ENCODE results near the gene MEIS3. TPM values are rescaled to one million over a fixed set of nuclear protein-coding genes. Genes with fewer than 3 reads are reported as not detected.

Gene MEIS3
- total RNA-seq, 4 donors from 2014 or later = 3.8 to 10.5 (median 6.0) TPM

DNA sequence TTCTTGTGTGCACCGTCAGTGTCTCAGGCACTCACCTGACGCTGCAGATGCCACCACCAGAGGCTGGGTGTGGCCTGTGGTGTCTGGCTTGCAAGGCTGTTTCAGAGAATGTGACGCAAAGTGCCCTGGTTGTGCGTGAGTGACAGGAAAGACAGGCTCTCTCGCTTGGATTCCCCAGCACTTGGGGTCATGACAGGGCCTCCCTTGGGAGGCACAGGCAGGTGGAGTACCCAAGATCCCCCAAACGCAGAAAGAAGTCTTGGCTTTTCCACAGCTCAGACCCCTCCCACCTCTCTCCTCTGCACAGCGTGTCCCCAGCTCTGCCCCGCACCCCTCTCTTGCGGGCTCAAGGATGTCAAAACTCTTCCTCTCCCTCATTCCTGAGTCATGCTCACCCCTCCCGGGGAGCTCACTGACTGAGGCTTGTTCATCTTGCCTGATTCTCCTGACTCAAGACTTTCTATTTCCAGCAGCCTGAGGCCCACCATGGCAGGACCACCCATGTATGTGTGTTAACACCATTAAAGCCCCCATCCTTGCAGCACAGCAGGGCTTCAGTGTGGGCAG lies 49.2 kb downstream of the MEIS3 start:
- TF ChIP-seq, protein P1, sequence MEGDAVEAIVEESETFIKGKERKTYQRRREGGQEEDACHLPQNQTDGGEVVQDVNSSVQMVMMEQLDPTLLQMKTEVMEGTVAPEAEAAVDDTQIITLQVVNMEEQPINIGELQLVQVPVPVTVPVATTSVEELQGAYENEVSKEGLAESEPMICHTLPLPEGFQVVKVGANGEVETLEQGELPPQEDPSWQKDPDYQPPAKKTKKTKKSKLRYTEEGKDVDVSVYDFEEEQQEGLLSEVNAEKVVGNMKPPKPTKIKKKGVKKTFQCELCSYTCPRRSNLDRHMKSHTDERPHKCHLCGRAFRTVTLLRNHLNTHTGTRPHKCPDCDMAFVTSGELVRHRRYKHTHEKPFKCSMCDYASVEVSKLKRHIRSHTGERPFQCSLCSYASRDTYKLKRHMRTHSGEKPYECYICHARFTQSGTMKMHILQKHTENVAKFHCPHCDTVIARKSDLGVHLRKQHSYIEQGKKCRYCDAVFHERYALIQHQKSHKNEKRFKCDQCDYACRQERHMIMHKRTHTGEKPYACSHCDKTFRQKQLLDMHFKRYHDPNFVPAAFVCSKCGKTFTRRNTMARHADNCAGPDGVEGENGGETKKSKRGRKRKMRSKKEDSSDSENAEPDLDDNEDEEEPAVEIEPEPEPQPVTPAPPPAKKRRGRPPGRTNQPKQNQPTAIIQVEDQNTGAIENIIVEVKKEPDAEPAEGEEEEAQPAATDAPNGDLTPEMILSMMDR (IDR thresholded peaks at IDR 0.05; ENCODE audit: low read depth) = no peak

GRCh38 chr19:47363758-47364531 lies 55.4 kb downstream of the MEIS3 start:
- TF ChIP-seq, protein P1 (IDR thresholded peaks at IDR 0.05; ENCODE audit: low read depth) = no peak

- TF ChIP-seq, protein P1 (IDR thresholded peaks at IDR 0.05; ENCODE audit: low read depth) = no peak
These were observed 57.0 kb downstream of the MEIS3 start for GRCh38 chr19:47362321-47362720.

GRCh38 chr19:47358936-47359335 lies 60.4 kb downstream of the MEIS3 start:
- TF ChIP-seq, protein P1 (IDR thresholded peaks at IDR 0.05; ENCODE audit: low read depth) = no peak

DNA sequence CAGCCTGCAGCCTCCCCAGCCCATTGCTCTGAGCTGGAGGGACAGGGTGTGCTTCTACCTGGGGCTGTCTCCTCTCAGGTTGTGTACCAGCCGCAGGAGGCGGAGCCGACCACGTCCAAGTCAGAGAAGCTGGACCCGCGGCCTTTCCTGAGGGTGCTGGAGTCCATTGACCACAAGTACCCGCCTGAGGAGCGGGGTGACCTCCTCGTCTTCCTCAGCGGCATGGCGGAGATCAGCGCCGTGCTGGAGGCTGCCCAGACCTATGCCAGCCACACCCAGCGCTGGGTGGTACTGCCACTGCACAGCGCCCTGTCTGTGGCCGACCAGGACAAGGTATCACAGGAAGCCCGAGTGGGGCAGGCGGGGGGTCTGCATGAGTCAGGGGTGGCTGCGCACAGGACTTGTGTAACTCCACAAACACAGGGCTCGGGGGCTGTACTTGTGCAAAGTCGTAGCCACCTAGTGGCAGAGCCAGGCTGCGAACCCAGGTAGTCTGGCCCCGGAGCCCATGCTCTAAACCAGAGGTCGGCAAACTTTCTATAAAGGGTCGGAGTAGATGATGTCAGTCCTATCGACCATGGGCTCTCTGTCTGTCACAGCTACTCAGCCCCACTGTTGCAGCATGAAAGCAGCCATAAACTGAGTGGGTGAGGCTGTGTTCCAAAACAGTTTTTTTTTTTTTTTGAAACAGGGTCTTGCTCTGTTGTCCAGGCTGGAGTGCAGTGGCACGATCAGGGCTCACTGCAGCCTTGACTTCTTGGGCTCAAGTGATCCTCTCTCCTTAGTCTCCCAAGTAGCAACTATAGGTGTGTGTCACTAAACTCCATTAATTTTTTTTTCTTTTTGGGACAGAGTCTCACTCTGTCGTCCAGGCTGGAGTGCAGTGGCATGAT lies 61.3 kb downstream of the MEIS3 start:
- TF ChIP-seq, protein P1 (IDR thresholded peaks at IDR 0.05; ENCODE audit: low read depth) = no peak

- TF ChIP-seq, protein P1 (IDR thresholded peaks at IDR 0.05; ENCODE audit: low read depth) = no peak
These were observed 62.4 kb downstream of the MEIS3 start for GRCh38 chr19:47356900-47357299.

DNA sequence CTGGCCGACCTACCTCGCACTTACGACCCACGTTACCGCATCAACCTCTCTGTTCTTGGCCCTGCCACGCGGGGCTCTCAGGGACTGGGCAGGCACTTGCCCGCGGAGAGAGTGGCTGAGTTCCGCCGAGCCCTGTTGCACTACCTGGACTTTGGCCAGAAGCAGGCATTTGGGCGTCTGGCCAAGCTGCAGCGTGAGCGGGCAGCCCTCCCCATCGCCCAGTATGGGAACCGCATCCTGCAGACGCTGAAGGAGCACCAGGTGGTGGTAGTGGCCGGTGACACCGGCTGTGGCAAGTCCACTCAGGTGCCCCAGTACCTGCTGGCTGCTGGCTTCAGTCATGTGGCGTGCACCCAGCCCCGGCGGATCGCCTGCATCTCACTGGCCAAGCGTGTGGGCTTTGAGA lies 66.0 kb downstream of the MEIS3 start:
- TF ChIP-seq, protein P1 (IDR thresholded peaks at IDR 0.05; ENCODE audit: low read depth) = no peak

Measured in subcutaneous adipose tissue (tissue), 4 donors.